Medulla oblongata (tissue), 1 donor: Measurements from ENCODE around the gene CACNA1D.
A peak's percentile ranks its signal among the peaks of the same experiment; 100 is the strongest.

Source experiments
- DNase-seq: peaks from one replicate; pipeline ENCODE4 v3.0.0-alpha.2; 2015; ENCODE audit errors: extremely low spot score

The CACNA1D gene

GRCh38 chr3:53822331-53822741, 327.9 kb downstream of the CACNA1D start:
- DNase-seq = no peak

GRCh38 chr3:53823026-53823955, 328.9 kb downstream of the CACNA1D start:
- DNase-seq = no peak

- DNase-seq = no peak
Measured at GRCh38 chr3:53823956-53824657, 329.7 kb downstream of the CACNA1D start.

- no peak for DNase-seq
Measured at GRCh38 chr3:53824795-53825194, 330.4 kb downstream of the CACNA1D start.

- no peak for DNase-seq
Measured at GRCh38 chr3:53826048-53826447, 331.6 kb downstream of the CACNA1D start.

GRCh38 chr3:53828581-53828980, 334.2 kb downstream of the CACNA1D start:
- no peak for DNase-seq

- no peak for DNase-seq
Measured at GRCh38 chr3:53829605-53830004, 335.2 kb downstream of the CACNA1D start.

GRCh38 chr3:53830944-53831343, 336.5 kb downstream of the CACNA1D start:
- DNase-seq = no peak

GRCh38 chr3:53833053-53833645, 338.7 kb downstream of the CACNA1D start:
- no peak for DNase-seq

GRCh38 chr3:53833700-53834099, 339.3 kb downstream of the CACNA1D start:
- DNase-seq = no peak

GRCh38 chr3:53834429-53835095, 340.2 kb downstream of the CACNA1D start:
- DNase-seq = no peak

- DNase-seq = no peak
Measured at GRCh38 chr3:53835257-53835656, 340.8 kb downstream of the CACNA1D start.

- no peak for DNase-seq
Measured at GRCh38 chr3:53836084-53836872, 341.9 kb downstream of the CACNA1D start.

- DNase-seq = no peak
Measured at GRCh38 chr3:53837331-53837730, 342.9 kb downstream of the CACNA1D start.

GRCh38 chr3:53841296-53841695, 346.9 kb downstream of the CACNA1D start:
- no peak for DNase-seq

GRCh38 chr3:53842436-53843194, 348.2 kb downstream of the CACNA1D start:
- peak; percentile 93 for DNase-seq

- DNase-seq = no peak
Measured at GRCh38 chr3:53843195-53844177, 349.1 kb downstream of the CACNA1D start.

GRCh38 chr3:53844262-53845102, 350.1 kb downstream of the CACNA1D start:
- peak; percentile 28 for DNase-seq
